NCI-H1436 treated with DMSO at 0.1 percent for 48 hours (cell line): ENCODE data around the gene DNAJB5.
A peak's percentile ranks its signal among the peaks of the same experiment; 100 is the strongest.
"Not testable (repeated sequence)": the region's sequence is repeated elsewhere in the genome, so short reads cannot be mapped to it uniquely, and the experiment has no call there.

ENCODE experiments used
- DNase-seq: peaks from one replicate; lab custom pipeline; 2025; lab: John Stamatoyannopoulos, UW

DNAJB5 gene

GRCh38 chr9:34989003-34989945, at the start of gene DNAJB5:
Gene DNAJB5, plus strand, starts transcription at chr9:34989745. Its CDS starts 886 bp downstream, at chr9:34990631.
- peak; percentile 97 for DNase-seq

GRCh38 chr9:34939989-34940388, 49.6 kb upstream of the DNAJB5 start:
- not testable (repeated sequence) for DNase-seq

GRCh38 chr9:34948451-34948850, 41.1 kb upstream of the DNAJB5 start:
- no peak for DNase-seq

- DNase-seq, result no peak
Measured at GRCh38 chr9:34954225-34954624, 35.3 kb upstream of the DNAJB5 start.

- DNase-seq, result not testable (repeated sequence)
Measured at GRCh38 chr9:34956066-34956465, 33.5 kb upstream of the DNAJB5 start.

- no peak for DNase-seq
Measured at GRCh38 chr9:34956648-34957047, 32.9 kb upstream of the DNAJB5 start.

GRCh38 chr9:34957492-34958410, 31.8 kb upstream of the DNAJB5 start, which contains the start of gene PHF24:
Gene PHF24, plus strand, starts transcription at chr9:34958285. Its CDS starts 13,014 bp downstream, at chr9:34971299.
- no peak for DNase-seq

- no peak for DNase-seq
Measured at GRCh38 chr9:34958411-34958982, 31.0 kb upstream of the DNAJB5 start.

GRCh38 chr9:34959461-34959860, 30.1 kb upstream of the DNAJB5 start:
- no peak for DNase-seq

- DNase-seq, result no peak
Measured at GRCh38 chr9:34961574-34962490, 27.7 kb upstream of the DNAJB5 start.

- DNase-seq, result no peak
Measured at GRCh38 chr9:34962546-34962945, 27.0 kb upstream of the DNAJB5 start.

- DNase-seq, result no peak
Measured at GRCh38 chr9:34963552-34963951, 26.0 kb upstream of the DNAJB5 start.

- no peak for DNase-seq
Measured at GRCh38 chr9:34964458-34964857, 25.1 kb upstream of the DNAJB5 start.

GRCh38 chr9:34971146-34971811, 18.3 kb upstream of the DNAJB5 start:
- no peak for DNase-seq

- no peak for DNase-seq
Measured at GRCh38 chr9:34974664-34975063, 14.9 kb upstream of the DNAJB5 start.

GRCh38 chr9:34976441-34976840, 13.1 kb upstream of the DNAJB5 start:
- DNase-seq, result no peak

- DNase-seq, result no peak
Measured at GRCh38 chr9:34976992-34977391, 12.6 kb upstream of the DNAJB5 start.

- DNase-seq, result no peak
Measured at GRCh38 chr9:34980181-34980761, 9.3 kb upstream of the DNAJB5 start.

- no peak for DNase-seq
Measured at GRCh38 chr9:34982361-34982760, 7.2 kb upstream of the DNAJB5 start.

- no peak for DNase-seq
Measured at GRCh38 chr9:34983209-34983608, 6.3 kb upstream of the DNAJB5 start.
